Measurements from ENCODE around the gene DAGLB. TPM values are rescaled to one million over a fixed set of nuclear protein-coding genes. Genes with fewer than 3 reads are reported as not detected.
A peak's percentile ranks its signal among the peaks of the same experiment; 100 is the strongest.
"Not testable (repeated sequence)": the region's sequence is repeated elsewhere in the genome, so short reads cannot be mapped to it uniquely, and the experiment has no call there.

The DAGLB gene
- total RNA-seq, 2 experiments from 2014 or later, result 21.6 to 22.2 TPM

DNA sequence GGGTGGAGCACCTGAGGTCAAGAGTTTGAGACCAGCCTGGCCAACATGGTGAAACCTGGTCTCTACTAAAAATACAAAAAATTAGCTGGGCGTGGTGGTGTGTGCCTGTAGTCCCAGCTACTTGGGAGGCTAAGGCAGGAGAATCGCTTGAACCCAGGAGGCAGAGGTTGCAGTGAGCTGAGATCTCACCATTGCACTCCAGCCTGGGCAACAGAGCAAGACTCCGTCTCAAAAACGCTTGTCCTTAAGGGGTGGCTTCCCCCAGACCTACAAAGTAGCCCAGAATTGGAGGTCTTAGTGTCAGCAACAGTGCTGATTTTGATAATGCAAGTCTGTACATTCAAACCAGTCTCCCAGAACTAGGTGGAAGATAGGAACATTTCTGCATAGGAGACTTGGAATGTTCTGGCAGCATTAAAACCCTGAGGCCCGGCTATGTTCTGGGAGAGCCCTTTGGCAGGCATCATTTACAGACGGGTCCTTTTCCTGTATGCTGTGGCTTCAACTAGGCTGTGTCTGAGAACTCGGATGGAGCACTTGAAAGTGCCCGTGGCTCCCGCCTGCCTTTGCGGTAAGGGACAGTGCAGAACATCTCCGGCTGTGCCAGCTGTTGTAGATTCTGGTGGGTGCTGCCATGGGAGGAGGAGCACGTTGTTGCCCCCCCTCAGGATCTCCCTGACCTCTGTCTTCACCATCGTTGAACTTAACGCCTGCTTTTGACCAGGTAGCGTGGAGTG lies 49.8 kb downstream of the DAGLB start:
- DNase-seq; CTCF ChIA-PET; H3K27me3 Mint-ChIP-seq; H3K27ac Mint-ChIP-seq; ATAC-seq; H3K4me3 Mint-ChIP-seq; H3K9me3 Mint-ChIP-seq (ENCODE audit: low read depth): not testable (repeated sequence)
- H3K4me1 Mint-ChIP-seq, result peaks cover 26% of the 10 kb centered on the region
- peaks cover 29% of the 10 kb centered on the region for H3K36me3 Mint-ChIP-seq

- Mint-ChIP-seq H3K4me3 (no peak overlapping the region), H3K36me3 (peaks cover 36% of the 10 kb centered on the region), H3K27ac (no peak overlapping the region), H3K27me3 (no peaks in the 10 kb centered on the region), H3K9me3 (ENCODE audit: low read depth) (no peaks in the 10 kb centered on the region), H3K4me1 (peaks cover 40% of the 10 kb centered on the region)
- CTCF ChIA-PET, result interaction anchor here (0.7 kb wide), 1 partner anchor 14 kb away, joined by 4 read pairs; no protein-coding TSS in a partner anchor
- ATAC-seq (no peak), DNase-seq (no peak)
These were observed 51.7 kb downstream of the DAGLB start for GRCh38 chr7:6395898-6396595.

DNA sequence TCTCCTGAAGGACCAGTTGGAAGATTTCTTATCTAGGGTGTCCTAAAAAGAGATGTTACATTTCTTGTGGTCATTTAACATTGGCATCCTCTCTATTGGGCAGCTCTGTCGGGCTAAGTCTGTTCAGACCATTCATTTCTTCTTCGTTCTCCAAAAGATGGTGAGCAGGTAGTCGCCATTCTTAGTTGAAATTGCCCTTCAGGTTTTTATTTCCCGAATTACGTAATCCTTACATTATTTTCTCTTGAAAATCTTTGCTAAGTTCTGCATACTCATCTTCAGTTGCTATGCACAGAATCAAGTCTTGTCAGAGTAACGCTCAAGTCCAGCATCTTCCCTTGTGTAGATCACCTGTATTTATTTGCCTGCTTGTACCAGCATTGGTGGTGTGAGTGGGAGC lies 53.6 kb downstream of the DAGLB start:
- DNase-seq (no peak), ATAC-seq (no peak)
- Mint-ChIP-seq H3K27me3 (no peaks in the 10 kb centered on the region), H3K36me3 (peaks cover 34% of the 10 kb centered on the region), H3K4me1 (peaks cover 41% of the 10 kb centered on the region), H3K9me3 (ENCODE audit: low read depth) (no peaks in the 10 kb centered on the region), H3K4me3 (no peak overlapping the region), H3K27ac (peak overlapping the region; percentile 81)
- CTCF ChIA-PET, result no interaction called here

DNA sequence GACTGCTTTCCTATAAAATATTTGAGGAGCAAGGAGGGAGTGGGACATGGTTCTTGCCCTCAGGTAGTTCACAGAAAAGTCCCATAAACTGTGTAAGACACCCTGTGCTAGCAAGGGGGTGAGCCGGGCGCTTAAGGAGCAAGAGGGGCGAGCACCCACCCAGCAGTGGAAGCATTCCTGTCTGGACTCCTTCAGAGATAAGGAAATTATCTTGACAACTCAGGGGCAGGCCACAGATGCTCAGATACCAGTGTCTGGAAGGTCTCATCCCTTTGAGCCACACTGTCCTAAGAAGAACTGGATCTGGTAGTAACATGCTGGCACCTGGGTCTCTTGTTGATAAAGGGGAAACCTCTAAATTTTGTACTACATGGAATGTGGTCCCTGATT lies 54.1 kb downstream of the DAGLB start:
- Mint-ChIP-seq H3K4me1 (peaks cover 39% of the 10 kb centered on the region), H3K36me3 (peaks cover 35% of the 10 kb centered on the region), H3K27me3 (no peaks in the 10 kb centered on the region), H3K27ac (peak overlapping the region; percentile 81), H3K9me3 (ENCODE audit: low read depth) (no peaks in the 10 kb centered on the region), H3K4me3 (no peak overlapping the region)
- ATAC-seq, result no peak
- CTCF ChIA-PET, result no interaction called here
- no peak for DNase-seq

GRCh38 chr7:6392712-6393666 lies 54.8 kb downstream of the DAGLB start:
- CTCF ChIA-PET, result interaction anchor here (0.6 kb wide), 1 partner anchor 558 kb away, joined by 3 read pairs; no protein-coding TSS in a partner anchor
- Mint-ChIP-seq H3K27ac (peak overlapping the region; percentile 81), H3K36me3 (peaks cover 39% of the 10 kb centered on the region), H3K4me1 (peaks cover 39% of the 10 kb centered on the region), H3K9me3 (ENCODE audit: low read depth) (no peaks in the 10 kb centered on the region), H3K27me3 (no peaks in the 10 kb centered on the region), H3K4me3 (no peak overlapping the region)
- peak; percentile 85 for ATAC-seq
- peak; percentile 48 for DNase-seq

DNA sequence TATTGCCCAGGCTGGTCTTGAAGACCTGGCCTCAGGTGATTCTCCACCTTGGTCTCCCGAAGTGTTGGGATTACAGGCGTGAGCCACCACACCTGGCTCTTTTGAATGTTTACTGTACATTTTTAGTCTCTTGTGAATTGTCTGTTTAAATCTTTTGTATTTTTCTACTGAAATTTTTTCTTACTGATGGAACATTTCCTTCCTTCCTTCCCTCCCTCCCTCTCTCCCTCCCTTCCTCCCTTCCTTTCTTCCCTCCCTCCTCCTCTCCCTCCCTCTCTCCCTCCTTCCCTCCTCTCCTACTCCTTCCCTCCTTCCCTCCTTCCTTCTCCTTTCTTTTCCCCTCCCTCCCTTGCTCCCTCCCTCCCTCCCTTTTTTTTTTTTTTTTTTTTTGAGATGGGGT lies 58.0 kb downstream of the DAGLB start:
- ATAC-seq (no peak), DNase-seq (no peak)
- Mint-ChIP-seq H3K4me1 (peaks cover 50% of the 10 kb centered on the region), H3K27me3 (no peaks in the 10 kb centered on the region), H3K4me3 (no peak overlapping the region), H3K27ac (no peak overlapping the region), H3K36me3 (peaks cover 41% of the 10 kb centered on the region), H3K9me3 (ENCODE audit: low read depth) (no peaks in the 10 kb centered on the region)
- CTCF ChIA-PET, result no interaction called here

- no peak for DNase-seq
- H3K27me3 Mint-ChIP-seq, result no peaks in the 10 kb centered on the region
- H3K36me3 Mint-ChIP-seq, result peaks cover 29% of the 10 kb centered on the region
- CTCF ChIA-PET, result no interaction called here
- H3K4me3 Mint-ChIP-seq, result no peak overlapping the region
- no peak overlapping the region for H3K27ac Mint-ChIP-seq
- no peaks in the 10 kb centered on the region for H3K9me3 Mint-ChIP-seq (ENCODE audit: low read depth)
- peaks cover 45% of the 10 kb centered on the region for H3K4me1 Mint-ChIP-seq
- ATAC-seq, result no peak
These were observed 59.9 kb downstream of the DAGLB start for GRCh38 chr7:6387734-6388294.

DNA sequence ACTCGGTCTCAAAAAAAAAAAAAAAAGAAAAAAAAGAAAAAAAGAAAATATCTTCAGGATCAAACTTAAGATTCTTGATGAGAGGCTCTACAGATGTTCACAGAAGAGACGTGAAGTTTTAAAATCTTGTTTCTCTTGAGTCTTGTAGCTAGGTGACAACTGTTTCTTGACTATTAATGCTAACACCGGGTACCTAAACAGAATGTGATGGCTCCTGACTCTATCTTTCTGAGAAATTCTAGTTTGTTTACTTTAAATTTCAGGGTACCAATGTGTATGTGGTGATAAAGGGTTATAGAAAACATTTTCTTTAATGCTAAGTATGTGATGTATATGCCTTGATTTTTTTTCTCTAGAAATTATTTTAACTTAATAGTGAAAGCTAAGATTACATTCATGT lies 61.0 kb downstream of the DAGLB start:
- DNase-seq (no peak), ATAC-seq (no peak)
- no peaks in the 10 kb centered on the region for H3K27me3 Mint-ChIP-seq
- no peaks in the 10 kb centered on the region for H3K9me3 Mint-ChIP-seq (ENCODE audit: low read depth)
- H3K4me3 Mint-ChIP-seq, result no peak overlapping the region
- H3K27ac Mint-ChIP-seq, result peak overlapping the region; percentile 67
- H3K4me1 Mint-ChIP-seq, result peaks cover 47% of the 10 kb centered on the region
- CTCF ChIA-PET, result no interaction called here
- H3K36me3 Mint-ChIP-seq, result peaks cover 25% of the 10 kb centered on the region

DNA sequence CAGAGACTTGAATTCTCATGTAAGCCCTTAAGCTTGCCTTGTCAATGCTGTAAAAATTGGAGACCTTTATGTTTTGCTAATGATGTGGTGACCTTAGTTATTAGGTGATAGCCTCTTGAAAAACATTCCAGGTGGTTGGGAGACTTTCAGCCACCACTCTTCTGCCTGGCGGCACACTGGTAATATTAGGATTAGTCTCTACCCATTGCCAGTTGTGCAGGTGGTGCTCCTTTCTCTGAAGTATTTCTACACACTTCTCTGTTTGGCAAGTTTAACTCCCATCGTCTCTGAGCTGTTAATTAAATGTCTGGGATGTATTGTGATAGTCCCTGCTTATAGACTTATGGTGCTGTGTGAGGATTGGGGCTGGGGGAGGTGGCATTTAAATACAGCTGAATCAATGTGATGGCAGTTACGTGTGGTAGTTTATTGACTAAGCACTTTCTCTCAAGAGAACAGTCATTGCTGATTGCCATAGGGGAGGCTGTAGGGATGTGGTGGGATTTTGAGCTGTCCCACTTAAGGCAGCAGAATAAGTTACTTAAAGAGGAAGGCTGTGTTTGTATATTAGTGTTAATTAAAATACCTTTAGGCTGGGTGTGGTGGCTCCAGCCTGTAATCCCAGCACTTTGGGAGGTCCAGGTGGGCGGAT lies 61.7 kb downstream of the DAGLB start:
- H3K36me3 Mint-ChIP-seq, result peaks cover 23% of the 10 kb centered on the region
- H3K27me3 Mint-ChIP-seq, result no peaks in the 10 kb centered on the region
- CTCF ChIA-PET, result no interaction called here
- H3K9me3 Mint-ChIP-seq (ENCODE audit: low read depth), result no peaks in the 10 kb centered on the region
- H3K27ac Mint-ChIP-seq, result peak overlapping the region; percentile 59
- peaks cover 46% of the 10 kb centered on the region for H3K4me1 Mint-ChIP-seq
- no peak for DNase-seq
- no peak overlapping the region for H3K4me3 Mint-ChIP-seq
- ATAC-seq, result no peak

GRCh38 chr7:6385110-6385781 lies 62.5 kb downstream of the DAGLB start:
- H3K27ac Mint-ChIP-seq, result peak overlapping the region; percentile 3
- H3K9me3 Mint-ChIP-seq (ENCODE audit: low read depth), result no peaks in the 10 kb centered on the region
- ATAC-seq, result no peak
- no peak overlapping the region for H3K4me3 Mint-ChIP-seq
- H3K27me3 Mint-ChIP-seq, result no peaks in the 10 kb centered on the region
- peaks cover 52% of the 10 kb centered on the region for H3K4me1 Mint-ChIP-seq
- no peak for DNase-seq
- H3K36me3 Mint-ChIP-seq, result peaks cover 26% of the 10 kb centered on the region
- CTCF ChIA-PET, result interaction anchor here (0.5 kb wide), 1 partner anchor 539 kb away, joined by 5 read pairs; no protein-coding TSS in a partner anchor

DNA sequence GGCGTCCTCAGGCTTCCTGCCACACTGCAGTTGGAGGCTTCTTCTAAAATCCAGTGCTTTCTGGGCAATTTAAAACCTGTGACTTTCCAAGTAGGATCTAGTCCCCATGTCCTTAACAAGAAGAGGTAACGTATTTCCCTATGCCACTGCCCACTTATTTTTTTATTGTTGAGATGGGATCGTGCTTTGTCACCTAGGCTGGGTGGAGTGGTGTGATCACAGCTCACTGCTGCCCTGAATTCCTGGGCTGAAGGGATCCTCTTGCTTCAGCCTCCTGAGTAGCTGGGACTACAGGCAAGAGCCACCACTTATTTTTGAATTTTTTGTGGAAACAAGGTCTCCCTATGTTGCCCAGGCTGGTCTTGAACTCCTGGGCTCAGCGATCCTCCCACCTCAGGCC lies 63.4 kb downstream of the DAGLB start:
- Mint-ChIP-seq H3K27me3 (no peaks in the 10 kb centered on the region), H3K9me3 (ENCODE audit: low read depth) (no peaks in the 10 kb centered on the region), H3K4me3 (no peak overlapping the region), H3K4me1 (peaks cover 59% of the 10 kb centered on the region), H3K36me3 (peaks cover 30% of the 10 kb centered on the region), H3K27ac (no peak overlapping the region)
- DNase-seq (no peak), ATAC-seq (no peak)
- CTCF ChIA-PET, result no interaction called here

- ATAC-seq, result no peak
- H3K9me3 Mint-ChIP-seq (ENCODE audit: low read depth), result no peaks in the 10 kb centered on the region
- H3K4me3 Mint-ChIP-seq, result no peak overlapping the region
- peaks cover 28% of the 10 kb centered on the region for H3K36me3 Mint-ChIP-seq
- CTCF ChIA-PET, result no interaction called here
- H3K27me3 Mint-ChIP-seq, result no peaks in the 10 kb centered on the region
- H3K27ac Mint-ChIP-seq, result peak overlapping the region; percentile 3
- peaks cover 62% of the 10 kb centered on the region for H3K4me1 Mint-ChIP-seq
- DNase-seq, result no peak
These were observed 64.9 kb downstream of the DAGLB start for GRCh38 chr7:6382817-6383216.

All from activated CD8-positive, alpha-beta memory T cell treated with anti-CD3 and anti-CD28 coated beads, Interleukin-2, amount 10 ng/mL, durations not matched to agents 7 days and 5 days (primary cell).